Measurements from ENCODE around the gene PREX1. TPM values are rescaled to one million over a fixed set of nuclear protein-coding genes. Genes with fewer than 3 reads are reported as not detected.
A peak's percentile ranks its signal among the peaks of the same experiment; 100 is the strongest.

The PREX1 gene
- total RNA-seq, 1 donor from 2014 or later: 78.2 TPM

DNA sequence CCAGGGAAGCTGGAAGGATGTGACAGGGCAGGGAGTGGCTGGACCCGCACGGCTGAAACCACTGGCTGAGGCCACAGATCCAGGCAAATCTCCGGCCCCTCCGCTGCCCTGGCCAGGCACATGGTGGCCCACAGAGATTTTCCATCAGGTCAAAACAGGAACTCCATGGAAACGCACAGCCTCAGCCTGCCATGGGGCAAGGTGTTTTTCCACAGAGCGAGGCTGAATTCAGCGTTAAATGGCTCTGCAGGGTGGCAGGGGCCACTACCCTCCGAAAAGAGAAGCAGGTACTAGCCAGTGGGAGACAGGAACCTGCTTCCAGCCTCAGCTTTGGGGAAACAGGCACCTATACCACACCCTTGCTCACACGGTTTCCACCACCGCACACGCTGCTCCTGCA, 53.1 kb downstream of the PREX1 start:
- no peak for TF ChIP-seq CTCF (IDR thresholded peaks at IDR 0.05)
- Histone ChIP-seq H3K9me3 (peaks cover 6% of the 10 kb centered on the region), H3K4me1 (peaks cover 79% of the 10 kb centered on the region), H3K36me3 (no peaks in the 10 kb centered on the region), H3K4me3 (no peak overlapping the region), H3K27ac (peak overlapping the region; percentile 37), H3K27me3 (ENCODE audit: low read depth) (peaks cover under 1% of the 10 kb centered on the region)
- DNase-seq (no peak), ATAC-seq (no peak)
- intact Hi-C loops (cut with DNase I): no loop called here

DNA sequence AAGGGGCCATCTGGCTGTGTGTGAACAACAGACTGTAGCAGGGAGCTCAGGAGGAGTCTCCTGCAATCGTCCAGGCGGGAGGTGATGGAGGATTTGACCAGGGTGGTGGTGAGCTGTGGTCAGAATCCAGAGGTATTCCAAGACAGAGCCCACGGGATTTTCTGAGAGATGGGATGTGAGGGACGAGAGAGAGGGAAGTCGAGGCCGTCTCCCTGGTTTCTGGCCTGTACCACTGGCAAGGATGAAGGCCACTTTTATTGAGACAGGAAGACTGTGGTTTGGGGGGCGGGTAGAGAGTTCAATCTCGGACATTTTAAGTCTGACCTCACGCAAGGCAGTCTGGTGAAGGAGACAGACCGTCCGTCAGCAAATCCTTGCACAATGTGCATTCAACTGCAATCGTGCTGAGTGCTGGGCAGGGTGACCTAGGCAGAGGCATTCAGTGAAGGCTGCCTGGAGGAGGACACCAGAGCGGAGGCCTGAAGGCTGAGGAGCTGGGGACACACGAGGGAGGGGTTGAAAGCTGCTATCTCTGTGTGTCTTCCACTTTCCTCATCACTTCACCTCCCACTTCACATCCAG, 53.9 kb downstream of the PREX1 start:
- Histone ChIP-seq H3K27me3 (ENCODE audit: low read depth) (peaks cover 4% of the 10 kb centered on the region), H3K4me3 (no peak overlapping the region), H3K9me3 (no peaks in the 10 kb centered on the region), H3K27ac (peak overlapping the region; percentile 37), H3K4me1 (peaks cover 87% of the 10 kb centered on the region), H3K36me3 (no peaks in the 10 kb centered on the region)
- no peak for TF ChIP-seq CTCF (IDR thresholded peaks at IDR 0.05)
- ATAC-seq: peak; percentile 35 to 60
- peak; percentile 70 for DNase-seq
- intact Hi-C loops (cut with DNase I): no loop called here

GRCh38 chr20:48772183-48772976, 55.4 kb downstream of the PREX1 start:
- no peak for TF ChIP-seq CTCF (IDR thresholded peaks at IDR 0.05)
- H3K9me3 ChIP-seq: no peaks in the 10 kb centered on the region
- no peak overlapping the region for H3K4me3 ChIP-seq
- H3K4me1 ChIP-seq: peaks cover 82% of the 10 kb centered on the region
- peaks cover 4% of the 10 kb centered on the region for H3K27me3 ChIP-seq (ENCODE audit: low read depth)
- H3K27ac ChIP-seq: peak overlapping the region; percentile 37
- peak; percentile 83 for DNase-seq
- no peaks in the 10 kb centered on the region for H3K36me3 ChIP-seq
- peak; percentile 76 to 79 for ATAC-seq
- intact Hi-C loops (cut with DNase I): no loop called here

- intact Hi-C loops (cut with DNase I): no loop called here
- H3K4me1 ChIP-seq: peaks cover 82% of the 10 kb centered on the region
- H3K36me3 ChIP-seq: no peaks in the 10 kb centered on the region
- no peak for TF ChIP-seq CTCF (IDR thresholded peaks at IDR 0.05)
- DNase-seq (no peak), ATAC-seq (no peak)
- no peak overlapping the region for H3K27ac ChIP-seq
- H3K27me3 ChIP-seq (ENCODE audit: low read depth): peaks cover 4% of the 10 kb centered on the region
- no peak overlapping the region for H3K4me3 ChIP-seq
- H3K9me3 ChIP-seq: no peaks in the 10 kb centered on the region
These were observed 56.3 kb downstream of the PREX1 start for GRCh38 chr20:48771542-48771941.

DNA sequence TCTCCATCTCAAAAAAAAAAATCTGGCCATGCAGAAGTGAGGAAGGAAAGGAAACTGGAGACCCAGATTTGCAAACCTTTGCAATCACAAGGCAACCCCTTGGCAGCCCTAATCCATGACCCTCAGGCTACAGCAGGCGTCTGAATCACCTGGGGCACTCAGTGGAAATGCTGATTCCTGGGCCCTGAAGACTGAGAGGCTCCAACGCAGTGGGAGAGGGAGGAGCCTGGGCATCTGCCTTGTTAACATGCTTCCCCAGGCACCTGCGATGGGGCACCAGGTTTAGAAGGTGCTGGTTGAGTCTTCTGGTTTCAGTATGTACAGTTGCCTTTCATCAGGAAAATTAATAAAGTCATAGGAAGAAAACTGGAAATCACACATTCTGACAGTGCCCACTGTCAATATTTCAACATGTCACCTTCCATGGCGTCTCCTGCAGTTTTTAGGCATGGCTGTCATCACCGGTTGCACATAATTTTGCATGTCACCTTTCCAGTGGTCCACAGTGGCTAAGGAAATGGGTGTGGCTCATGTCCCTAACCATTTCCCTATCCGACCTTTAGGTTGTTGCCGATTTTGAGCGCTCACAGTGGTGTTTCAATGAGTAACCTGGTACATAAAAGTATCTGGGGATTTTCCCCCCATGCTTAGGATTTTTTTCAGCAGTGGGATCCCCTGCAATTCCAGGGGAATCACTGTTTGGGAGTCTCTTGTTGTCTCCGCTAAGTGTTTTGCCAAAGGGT, 56.9 kb downstream of the PREX1 start:
- no peak for ATAC-seq
- TF ChIP-seq CTCF (IDR thresholded peaks at IDR 0.05): no peak
- H3K4me1 ChIP-seq: peaks cover 81% of the 10 kb centered on the region
- intact Hi-C loops (cut with DNase I): no loop called here
- no peaks in the 10 kb centered on the region for H3K36me3 ChIP-seq
- peaks cover 4% of the 10 kb centered on the region for H3K27me3 ChIP-seq (ENCODE audit: low read depth)
- H3K27ac ChIP-seq: no peak overlapping the region
- no peaks in the 10 kb centered on the region for H3K9me3 ChIP-seq
- no peak overlapping the region for H3K4me3 ChIP-seq
- no peak for DNase-seq

Measured in lower lobe of right lung (tissue), 2 donors.